Natural killer cell treated with Interleukin-12 subunit alpha and Interleukin-12 subunit beta and Interleukin-15 and Interleukin-18, amount 100 ng/mL, for 72 hours (primary cell): ENCODE measurements around the gene SRP14. TPM values are rescaled to one million over a fixed set of nuclear protein-coding genes. Genes with fewer than 3 reads are reported as not detected.
A peak's percentile ranks its signal among the peaks of the same experiment; 100 is the strongest.
"Not testable (repeated sequence)": the region's sequence is repeated elsewhere in the genome, so short reads cannot be mapped to it uniquely, and the experiment has no call there.

Source experiments
- ATAC-seq, 2 donors: fragments of 150-1000 bp; cut with Tn5 transposase in 1 of 2; sonication (Bioruptor Pico), chemical (Tn5 transposase) in 1 of 2; 2 replicates each; pipeline ENCODE4 v1.10.0; 2021
- DNase-seq: peaks from one replicate; pipeline ENCODE4 v3.0.0; 2022; ENCODE audit warnings: low spot score
- H3K27ac Mint-ChIP-seq, 2 donors: 1 replicate in 1 of 2; 2 replicates in 1 of 2; pipeline ENCODE4 v1.8.0; 2022; ENCODE audit warnings: mixed read lengths in 2 of 2, mild to moderate bottlenecking in 1 of 2, moderate library complexity in 1 of 2
- H3K27me3 Mint-ChIP-seq, 2 donors: 1 replicate in 1 of 2; 2 replicates in 1 of 2; pipeline ENCODE4 v1.8.0; 2022; ENCODE audit warnings: mixed read lengths in 2 of 2
- H3K36me3 Mint-ChIP-seq: one replicate; pipeline ENCODE4 v1.8.0; 2022; ENCODE audit warnings: mixed read lengths
- H3K4me1 Mint-ChIP-seq, 2 donors: 1 replicate in 1 of 2; 2 replicates in 1 of 2; pipeline ENCODE4 v1.8.0; 2022; ENCODE audit warnings: low read depth in 2 of 2, mixed read lengths in 2 of 2, mild to moderate bottlenecking in 1 of 2
- H3K4me3 Mint-ChIP-seq: one replicate; pipeline ENCODE4 v1.8.0; 2022; ENCODE audit warnings: mixed read lengths
- H3K9me3 Mint-ChIP-seq: 2 replicates; pipeline ENCODE4 v1.8.0; 2022; ENCODE audit warnings: mixed read lengths
- total RNA-seq, 2 donors: library from RNA; stranded (reverse); gene quantifications; one replicate each; pipeline ENCODE4 v1.2.3, GENCODE V29; 2022

The SRP14 gene
- total RNA-seq, 2 donors from 2014 or later = 92.6 to 137 TPM

DNA sequence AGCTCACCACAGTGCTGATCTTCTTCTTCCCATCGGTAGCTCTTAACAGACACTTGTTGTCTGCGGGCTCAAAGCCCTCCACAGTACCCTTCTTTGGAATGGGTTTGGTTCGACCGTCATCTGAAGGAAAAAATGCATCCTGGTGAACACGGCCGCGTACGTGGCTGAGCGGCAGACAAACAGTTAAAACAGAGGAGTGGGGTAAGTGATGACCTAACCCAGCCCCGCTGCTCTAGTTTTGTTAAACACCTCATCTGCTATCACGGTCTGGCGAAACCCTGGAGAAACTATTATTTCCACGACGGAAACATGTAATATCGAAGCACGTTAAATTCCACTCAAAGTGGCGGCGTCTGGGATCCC is 725 bp downstream of the SRP14 start:
- ATAC-seq = no peak
- Mint-ChIP-seq H3K27ac (peak overlapping the region; percentile 94 to 96), H3K4me1 (peaks cover 39 to 44% of the 10 kb centered on the region in 2 donors), H3K27me3 (no peaks in the 10 kb centered on the region), H3K9me3 (no peaks in the 10 kb centered on the region), H3K36me3 (peaks cover 33% of the 10 kb centered on the region), H3K4me3 (peak overlapping the region; percentile 98)
- no peak for DNase-seq

DNA sequence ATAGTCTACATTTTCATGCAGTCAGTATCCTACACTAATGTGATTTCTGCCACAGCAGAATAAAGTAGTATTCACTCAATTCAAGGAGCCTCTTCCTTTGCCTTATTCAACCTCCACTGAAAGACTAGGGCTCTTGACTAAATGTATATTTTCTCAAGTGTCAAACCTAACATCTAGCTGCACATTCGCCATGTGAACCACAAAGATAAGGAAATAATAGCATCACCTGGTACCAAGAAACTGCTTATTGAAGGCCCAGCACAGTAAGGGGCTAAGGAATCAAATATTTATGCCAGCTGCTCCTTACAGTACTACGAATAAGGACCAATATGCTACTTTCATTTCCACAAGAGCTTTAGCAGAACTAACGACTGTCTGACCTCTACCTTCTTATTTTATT is 1.3 kb downstream of the SRP14 start:
- no peaks in the 10 kb centered on the region for H3K9me3 Mint-ChIP-seq
- ATAC-seq = no peak
- peaks cover 39 to 44% of the 10 kb centered on the region in 2 donors for H3K4me1 Mint-ChIP-seq
- no peaks in the 10 kb centered on the region for H3K27me3 Mint-ChIP-seq
- H3K27ac Mint-ChIP-seq = peak overlapping the region; percentile 94 to 96
- peak overlapping the region; percentile 98 for H3K4me3 Mint-ChIP-seq
- H3K36me3 Mint-ChIP-seq = peaks cover 33% of the 10 kb centered on the region
- DNase-seq = no peak

DNA sequence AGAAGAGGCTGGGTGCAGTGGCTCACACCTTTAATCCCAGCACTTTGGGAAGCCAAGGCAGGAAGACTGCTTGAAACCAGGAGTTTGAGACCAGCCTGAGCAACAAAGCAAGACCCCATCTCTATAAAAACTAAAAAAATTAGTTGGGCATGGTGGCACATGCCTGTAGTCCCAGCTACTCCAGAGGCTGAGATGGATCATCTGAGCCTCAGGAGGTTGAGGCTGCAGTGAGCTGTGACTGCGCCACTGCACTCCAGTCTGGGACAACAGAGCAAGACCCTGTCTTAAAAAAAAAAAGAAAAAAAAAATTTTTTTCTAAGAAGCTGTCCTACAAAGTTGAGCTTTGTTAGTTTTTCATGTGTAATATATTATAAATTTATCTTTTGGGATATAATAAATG is 3.8 kb downstream of the SRP14 start:
- H3K27me3 Mint-ChIP-seq, DNase-seq, ATAC-seq, H3K9me3 Mint-ChIP-seq, H3K4me3 Mint-ChIP-seq: not testable (repeated sequence)
- Mint-ChIP-seq H3K4me1 (peaks cover 33 to 37% of the 10 kb centered on the region in 2 donors), H3K36me3 (peaks cover 39% of the 10 kb centered on the region), H3K27ac (peak overlapping the region; percentile 30 to 44)

DNA sequence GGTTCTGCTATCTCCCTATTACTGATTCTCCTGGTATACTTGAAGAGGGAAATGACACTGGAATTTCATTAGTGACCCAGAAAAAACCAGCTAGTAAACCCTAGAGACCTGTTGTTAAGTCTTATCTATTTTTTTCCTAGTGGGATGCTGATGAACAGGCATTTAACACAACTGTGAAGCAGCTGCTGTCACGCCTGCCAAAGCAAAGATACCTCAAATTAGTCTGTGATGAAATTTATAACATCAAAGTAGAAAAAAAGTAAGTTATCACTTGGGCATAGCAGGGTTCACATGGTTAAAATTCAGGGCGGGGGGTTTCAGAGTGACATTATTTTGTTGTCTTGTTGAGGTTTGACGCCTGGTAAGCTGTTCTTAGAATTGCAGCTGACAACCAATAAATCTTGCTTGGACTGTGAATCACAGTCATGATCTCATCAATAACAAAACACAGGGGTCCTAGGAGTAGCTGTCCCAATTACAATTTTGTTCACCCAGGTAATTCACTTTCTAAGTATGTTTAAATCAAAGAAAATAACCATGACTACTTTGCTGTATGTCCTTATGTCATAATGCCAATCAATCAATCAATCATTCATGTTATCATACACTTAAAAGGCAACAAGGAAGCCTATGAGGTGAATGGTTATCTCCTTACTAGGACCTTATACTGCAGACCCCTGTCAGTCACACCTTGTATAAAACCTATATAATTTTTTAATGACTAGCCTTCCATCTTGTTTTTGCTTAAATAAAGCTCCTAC is 4.6 kb downstream of the SRP14 start:
- Mint-ChIP-seq H3K36me3 (peaks cover 39% of the 10 kb centered on the region), H3K27me3 (no peaks in the 10 kb centered on the region), H3K4me3 (no peak overlapping the region)

DNA sequence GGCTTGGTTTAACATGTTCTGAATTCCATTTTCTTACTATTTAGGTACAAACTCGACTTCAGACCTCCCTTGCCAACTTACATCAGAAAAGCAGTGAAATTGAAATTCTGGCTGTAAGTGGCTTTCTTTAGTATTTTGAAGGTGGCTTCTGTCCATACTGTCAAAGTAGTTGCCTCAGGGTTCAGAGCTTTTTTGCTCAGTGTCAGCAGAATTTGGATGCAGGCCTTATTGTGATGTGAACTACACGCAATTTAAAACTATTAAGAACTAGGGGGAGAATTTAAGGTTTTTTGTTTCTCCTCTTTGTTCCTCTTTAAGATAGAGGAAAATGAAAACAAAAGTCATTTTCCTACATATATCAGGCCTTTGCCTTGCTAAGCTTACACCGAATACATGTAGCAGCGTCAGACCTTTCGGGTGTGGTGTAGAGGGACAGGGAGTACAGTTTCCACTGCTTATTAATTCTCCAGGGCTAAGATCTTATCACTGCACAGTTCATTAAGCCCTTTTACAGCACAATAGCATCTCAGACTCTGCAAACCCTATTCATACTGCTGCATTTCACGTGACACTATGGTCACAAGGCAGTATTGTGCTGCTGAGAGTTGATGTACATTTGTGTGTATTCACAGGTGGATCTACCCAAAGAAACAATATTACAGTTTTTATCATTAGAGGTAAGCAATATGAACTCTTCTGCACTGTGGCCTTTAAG is 6.7 kb downstream of the SRP14 start:
- H3K36me3 Mint-ChIP-seq = peaks cover 28% of the 10 kb centered on the region
- no peaks in the 10 kb centered on the region for H3K27me3 Mint-ChIP-seq
- peaks cover 12 to 21% of the 10 kb centered on the region in 2 donors for H3K4me1 Mint-ChIP-seq
- H3K9me3 Mint-ChIP-seq = no peaks in the 10 kb centered on the region
- ATAC-seq (no peak), DNase-seq (no peak)
- H3K4me3 Mint-ChIP-seq = no peak overlapping the region
- no peak overlapping the region for H3K27ac Mint-ChIP-seq

More for the DNA sequence above, 4.6 kb downstream of the SRP14 start:
- no peaks in the 10 kb centered on the region for H3K9me3 Mint-ChIP-seq
- H3K4me1 Mint-ChIP-seq = peaks cover 29 to 33% of the 10 kb centered on the region in 2 donors
- ATAC-seq (no peak), DNase-seq (no peak)
- peak overlapping the region; percentile 30 to 44 for H3K27ac Mint-ChIP-seq

DNA sequence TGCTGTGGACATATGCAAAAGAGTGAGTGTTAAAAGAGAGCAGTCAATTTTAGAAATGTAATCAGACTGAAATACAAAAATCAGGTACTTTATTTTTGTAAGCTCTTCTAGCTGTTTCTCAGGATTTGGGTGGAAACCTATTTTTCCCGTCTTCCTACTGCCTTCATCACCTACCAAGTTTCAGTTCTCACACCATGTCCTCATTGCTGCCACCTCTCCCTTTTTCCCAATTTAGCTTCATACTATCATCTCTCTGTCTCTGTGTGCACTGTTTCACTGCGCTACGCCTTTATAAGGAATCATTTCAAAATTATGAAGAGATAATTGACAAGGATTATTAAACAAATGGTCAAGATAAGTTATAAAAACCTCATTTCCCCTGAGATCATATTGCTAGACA is 7.7 kb downstream of the SRP14 start:
- no peak for ATAC-seq
- H3K27ac Mint-ChIP-seq = no peak overlapping the region
- no peak for DNase-seq
- H3K27me3 Mint-ChIP-seq = no peaks in the 10 kb centered on the region
- H3K36me3 Mint-ChIP-seq = peaks cover 20% of the 10 kb centered on the region
- H3K9me3 Mint-ChIP-seq = no peaks in the 10 kb centered on the region
- H3K4me3 Mint-ChIP-seq = no peak overlapping the region
- peaks cover 11 to 12% of the 10 kb centered on the region in 2 donors for H3K4me1 Mint-ChIP-seq

DNA sequence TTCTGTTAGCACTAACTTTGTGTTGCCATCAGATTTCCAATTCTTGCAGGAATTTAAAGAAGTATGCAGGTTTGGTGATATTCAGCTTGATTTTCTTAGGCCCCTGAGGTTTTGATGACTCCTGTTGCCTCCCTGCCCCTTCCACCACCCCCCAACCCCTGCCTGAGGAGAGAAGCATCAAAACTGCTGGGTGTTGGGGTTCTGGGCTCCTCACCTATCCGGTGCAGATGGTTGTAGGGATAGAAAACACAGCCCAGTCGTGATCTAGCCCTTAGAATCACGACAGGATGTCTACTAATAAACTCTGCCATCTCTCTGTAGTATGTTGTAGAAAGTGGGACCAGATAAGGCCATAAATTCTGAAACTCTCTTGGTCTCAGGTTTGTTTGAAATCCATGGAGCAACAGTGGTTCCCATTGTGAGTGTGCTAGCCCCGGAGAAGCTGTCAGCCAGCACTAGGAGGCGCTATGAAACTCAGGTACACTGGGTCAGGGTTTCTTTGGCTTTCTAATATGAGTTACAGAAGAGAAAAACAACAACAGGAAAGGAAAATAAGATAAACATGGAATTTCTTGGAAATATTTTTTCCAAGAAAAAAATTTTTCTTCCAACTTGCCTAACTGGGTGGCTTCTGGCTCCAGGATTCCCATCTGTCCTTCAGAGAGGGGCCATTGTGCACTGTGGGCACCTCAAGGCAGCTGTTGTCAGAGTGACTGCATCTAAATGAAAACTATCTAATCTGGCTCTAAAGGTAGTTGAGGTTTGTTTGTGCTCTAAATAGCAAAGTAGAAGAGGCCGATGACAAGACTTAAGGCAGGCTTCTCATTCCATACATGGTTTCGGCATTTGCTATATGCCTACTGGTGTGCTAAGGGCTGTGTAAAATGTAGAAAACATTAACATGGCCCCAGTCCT is 8.7 kb downstream of the SRP14 start:
- DNase-seq (no peak), ATAC-seq (no peak)
- Mint-ChIP-seq H3K4me1 (peaks cover 11% of the 10 kb centered on the region in 2 donors), H3K36me3 (peaks cover 18% of the 10 kb centered on the region), H3K9me3 (no peaks in the 10 kb centered on the region), H3K27me3 (no peaks in the 10 kb centered on the region), H3K4me3 (no peak overlapping the region), H3K27ac (no peak overlapping the region)

DNA sequence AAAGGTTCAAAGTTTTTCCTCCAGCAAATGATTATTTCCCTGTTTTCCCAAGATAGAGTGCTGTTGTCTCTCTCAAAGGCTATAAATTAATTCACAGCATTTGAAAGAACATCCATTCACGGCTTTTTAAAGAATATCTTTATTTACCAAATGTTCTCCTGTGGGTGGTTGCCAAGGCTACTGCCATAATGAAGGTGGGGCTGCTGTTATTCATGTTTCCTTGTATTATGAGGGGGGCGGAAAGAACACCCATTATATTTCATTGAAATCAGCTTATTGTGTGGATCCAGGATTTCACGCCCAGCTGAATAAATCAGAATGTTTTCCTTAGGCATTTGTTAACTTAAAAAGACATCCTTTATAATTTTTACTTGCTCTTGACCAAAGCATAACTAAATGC is 10.1 kb downstream of the SRP14 start:
- H3K36me3 Mint-ChIP-seq = peaks cover 13% of the 10 kb centered on the region
- peaks cover 0 to 2% of the 10 kb centered on the region in 2 donors for H3K4me1 Mint-ChIP-seq
- H3K9me3 Mint-ChIP-seq = no peaks in the 10 kb centered on the region
- H3K27me3 Mint-ChIP-seq = no peaks in the 10 kb centered on the region
- ATAC-seq (no peak), DNase-seq (no peak)
- no peak overlapping the region for H3K27ac Mint-ChIP-seq
- no peak overlapping the region for H3K4me3 Mint-ChIP-seq

DNA sequence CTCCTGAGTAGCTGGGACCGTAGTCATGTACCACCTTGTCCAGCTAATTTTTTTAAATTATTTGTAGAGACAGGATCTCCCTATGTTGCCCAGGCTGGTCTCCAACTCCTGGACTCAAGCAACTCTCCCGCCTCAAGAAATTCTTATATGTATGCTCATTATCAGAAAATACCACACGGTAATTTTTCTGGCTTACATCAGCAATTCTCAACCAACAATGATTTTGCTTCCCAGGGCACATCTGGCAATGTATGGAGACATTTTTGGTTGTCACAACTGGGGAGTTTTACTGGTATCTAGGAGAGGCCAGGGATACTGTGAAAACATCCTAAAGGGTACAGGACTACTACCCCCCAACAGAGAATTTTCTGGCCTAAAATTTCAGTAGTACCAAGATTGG is 10.8 kb downstream of the SRP14 start:
- Mint-ChIP-seq H3K27me3 (no peaks in the 10 kb centered on the region), H3K4me3 (no peak overlapping the region), H3K36me3 (peaks cover 18% of the 10 kb centered on the region), H3K27ac (no peak overlapping the region), H3K4me1 (peaks cover 0 to 2% of the 10 kb centered on the region in 2 donors), H3K9me3 (no peaks in the 10 kb centered on the region)
- ATAC-seq = no peak
- no peak for DNase-seq

DNA sequence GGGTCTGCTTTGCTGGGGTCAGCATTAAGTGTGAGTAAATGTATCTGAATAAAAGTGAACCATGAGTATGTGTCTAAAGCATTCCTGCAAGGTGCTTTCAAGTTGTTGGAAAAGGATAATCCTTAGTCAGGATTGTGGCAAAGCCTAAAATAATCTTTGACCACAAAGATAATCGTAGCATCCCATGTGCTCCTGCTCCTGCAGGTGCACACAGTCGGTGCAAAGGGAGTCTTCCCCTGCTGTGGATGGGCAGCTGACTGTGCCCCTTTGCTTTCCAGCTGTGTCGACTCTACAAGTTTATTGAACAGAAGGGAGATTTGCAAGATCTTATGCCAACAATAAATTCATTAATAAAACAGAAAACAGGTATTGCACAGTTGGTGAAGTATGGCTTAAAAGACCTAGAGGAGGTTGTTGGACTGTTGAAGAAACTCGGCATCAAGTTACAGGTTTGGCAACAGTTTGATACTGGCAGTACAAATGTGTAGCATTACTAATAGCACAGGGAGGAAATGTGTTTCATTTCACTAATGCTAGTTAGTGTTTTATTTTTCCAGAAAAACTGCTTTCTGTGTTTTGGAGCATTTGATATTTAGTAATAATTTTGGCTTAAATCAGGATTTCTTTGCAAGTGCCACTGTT is 22.6 kb downstream of the SRP14 start:
- H3K27me3 Mint-ChIP-seq = no peaks in the 10 kb centered on the region

DNA sequence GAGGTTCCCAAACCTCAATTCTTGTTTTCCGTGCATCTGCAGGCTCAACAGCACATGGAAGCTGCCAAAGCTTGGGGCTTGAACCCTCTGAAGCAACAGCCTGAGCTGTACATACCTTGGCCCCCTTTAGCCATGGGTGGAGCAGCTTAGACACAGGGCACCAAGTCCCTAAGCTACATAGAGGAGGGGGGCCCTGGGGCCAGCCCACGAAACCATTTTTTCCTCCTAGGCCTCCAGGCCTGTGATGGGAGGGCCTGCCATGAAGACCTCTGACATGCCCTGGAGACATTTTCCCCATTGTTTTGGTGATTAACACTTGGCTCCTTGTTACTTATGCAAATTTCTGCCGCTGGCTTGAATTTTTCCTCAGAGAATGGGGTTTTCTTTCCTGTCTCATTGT is 24.6 kb downstream of the SRP14 start:
- no peak overlapping the region for H3K27ac Mint-ChIP-seq
- H3K4me3 Mint-ChIP-seq = no peak overlapping the region
- ATAC-seq (no peak), DNase-seq (no peak)
- no peaks in the 10 kb centered on the region for H3K4me1 Mint-ChIP-seq
- peaks cover 35% of the 10 kb centered on the region for H3K36me3 Mint-ChIP-seq
- H3K27me3 Mint-ChIP-seq = no peaks in the 10 kb centered on the region
- H3K9me3 Mint-ChIP-seq = no peaks in the 10 kb centered on the region

More for the DNA sequence above, 22.6 kb downstream of the SRP14 start:
- no peaks in the 10 kb centered on the region for H3K4me1 Mint-ChIP-seq
- no peaks in the 10 kb centered on the region for H3K9me3 Mint-ChIP-seq
- DNase-seq (no peak), ATAC-seq (no peak)
- no peak overlapping the region for H3K27ac Mint-ChIP-seq
- no peak overlapping the region for H3K4me3 Mint-ChIP-seq
- peaks cover 42% of the 10 kb centered on the region for H3K36me3 Mint-ChIP-seq

DNA sequence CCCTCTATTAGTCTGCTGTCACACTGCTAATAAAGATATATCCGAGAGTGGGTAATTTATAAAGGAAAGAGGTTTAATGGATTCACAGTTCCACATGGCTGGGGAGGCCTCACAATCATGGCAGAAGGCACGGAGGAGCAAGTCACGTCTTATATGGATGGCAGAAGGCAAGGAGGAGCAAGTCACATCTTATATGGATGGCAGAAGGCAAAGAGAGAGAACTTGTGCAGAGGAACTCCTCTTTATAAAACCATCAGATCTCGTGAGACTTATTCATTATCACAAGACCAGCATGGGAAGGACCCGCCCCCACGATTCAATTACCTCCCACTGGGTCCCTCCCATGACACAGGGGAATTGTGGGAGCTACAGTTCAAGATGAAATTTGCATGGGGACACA is 25.6 kb downstream of the SRP14 start:
- H3K9me3 Mint-ChIP-seq, ATAC-seq, H3K4me1 Mint-ChIP-seq: not testable (repeated sequence)

DNA sequence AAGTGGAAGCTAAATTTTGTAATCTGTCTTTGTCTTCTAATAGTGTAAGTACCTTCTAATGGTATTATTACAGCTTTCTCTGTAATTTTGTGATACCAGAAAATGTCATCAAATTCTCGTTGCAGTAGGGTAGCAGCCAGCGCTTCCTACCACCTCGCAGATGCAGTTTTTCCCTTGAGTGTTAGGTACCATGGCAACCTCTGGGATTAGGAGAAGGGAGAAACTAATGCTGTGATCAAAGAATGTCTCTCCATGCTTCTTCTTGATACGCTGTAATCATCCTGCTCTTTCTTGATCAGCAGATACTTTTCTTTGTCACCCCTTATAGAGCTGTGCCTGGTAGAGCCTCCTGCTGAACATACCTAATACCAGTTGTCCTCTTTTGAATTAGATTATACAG is 27.7 kb downstream of the SRP14 start:
- H3K4me3 Mint-ChIP-seq = no peak overlapping the region
- H3K9me3 Mint-ChIP-seq = no peaks in the 10 kb centered on the region
- no peak overlapping the region for H3K27ac Mint-ChIP-seq
- peaks cover 0 to 4% of the 10 kb centered on the region in 2 donors for H3K4me1 Mint-ChIP-seq
- DNase-seq = no peak
- peaks cover 41% of the 10 kb centered on the region for H3K36me3 Mint-ChIP-seq
- no peak for ATAC-seq
- no peaks in the 10 kb centered on the region for H3K27me3 Mint-ChIP-seq

More for the DNA sequence above, 25.6 kb downstream of the SRP14 start:
- not testable (repeated sequence) for H3K4me3 Mint-ChIP-seq, H3K27me3 Mint-ChIP-seq, H3K27ac Mint-ChIP-seq, DNase-seq
- peaks cover 35% of the 10 kb centered on the region for H3K36me3 Mint-ChIP-seq
